SJCRH30 (cell line): ENCODE measurements around the gene TRIM58. TPM values are rescaled to one million over a fixed set of nuclear protein-coding genes. Genes with fewer than 3 reads are reported as not detected.

ENCODE experiments used
- DNase-seq, 2 experiments: peaks; one replicate each; pipeline ENCODE4 v3.0.0-alpha.2; 2015 to 2020
- H3K27ac ChIP-seq: fragments of 250-450 bp; sonication (Bioruptor Pico); 2 replicates; pipeline ENCODE4 v1.5.1; 2020; ENCODE audit warnings: mild to moderate bottlenecking, moderate library complexity
- H3K27me3 ChIP-seq: fragments of 250-450 bp; sonication (Bioruptor Pico); 2 replicates; pipeline ENCODE4 v1.5.1; 2020; ENCODE audit warnings: mild to moderate bottlenecking, moderate library complexity
- H3K36me3 ChIP-seq: fragments of 250-450 bp; sonication (Bioruptor Pico); 2 replicates; pipeline ENCODE4 v1.5.1; 2020; ENCODE audit warnings: mild to moderate bottlenecking, moderate library complexity
- H3K4me1 ChIP-seq: fragments of 250-450 bp; sonication (Bioruptor Pico); 2 replicates; pipeline ENCODE4 v1.5.1; 2020; ENCODE audit warnings: mild to moderate bottlenecking, moderate library complexity
- H3K4me3 ChIP-seq: fragments of 250-450 bp; sonication (Bioruptor Pico); 2 replicates; pipeline ENCODE4 v1.5.1; 2020; ENCODE audit warnings: mild to moderate bottlenecking, moderate library complexity
- H3K9me3 ChIP-seq: fragments of 250-450 bp; sonication (Bioruptor Pico); replicated peaks from 2 replicates; pipeline ENCODE4 v1.5.1; 2020; ENCODE audit warnings: mild to moderate bottlenecking, moderate library complexity
- total RNA-seq: library from RNA; depleted of rRNA; stranded (reverse); fragments of >200 nt; shearing (Covaris generic); gene quantifications from 2 replicates; pipeline ENCODE4 v1.2.3, GENCODE V29; 2014; rRNA removed

TRIM58 gene
- total RNA-seq, 1 experiment from 2014 or later = not detected

- DNase-seq = no peak
- Histone ChIP-seq H3K27ac (no peak overlapping the region), H3K4me1 (no peaks in the 10 kb centered on the region), H3K4me3 (no peak overlapping the region), H3K9me3 (no peaks in the 10 kb centered on the region), H3K27me3 (no peaks in the 10 kb centered on the region), H3K36me3 (no peaks in the 10 kb centered on the region)
Measured at GRCh38 chr1:247913786-247914185, 56.8 kb downstream of the TRIM58 start.

GRCh38 chr1:247914941-247915662 lies 58.1 kb downstream of the TRIM58 start:
- H3K4me1 ChIP-seq = no peaks in the 10 kb centered on the region
- DNase-seq = no peak
- H3K27me3 ChIP-seq = no peaks in the 10 kb centered on the region

GRCh38 chr1:247919952-247920351 lies 63.0 kb downstream of the TRIM58 start, which contains the start of gene OR2T8:
TSS of gene OR2T8 (plus strand) at chr1:247920252. CDS start at chr1:247921018, 766 bp downstream.
- Histone ChIP-seq H3K27me3 (no peaks in the 10 kb centered on the region), H3K9me3 (no peaks in the 10 kb centered on the region), H3K36me3 (no peaks in the 10 kb centered on the region), H3K4me3 (no peak within 1 kb of the TSS), H3K27ac (no peak within 1 kb of the TSS), H3K4me1 (no peaks in the 10 kb centered on the region)
- no peak for DNase-seq

More at GRCh38 chr1:247914941-247915662, 58.1 kb downstream of the TRIM58 start:
- Histone ChIP-seq H3K27ac (no peak overlapping the region), H3K4me3 (no peak overlapping the region), H3K36me3 (no peaks in the 10 kb centered on the region), H3K9me3 (no peaks in the 10 kb centered on the region)

GRCh38 chr1:247923941-247924340 lies 67.0 kb downstream of the TRIM58 start:
- Histone ChIP-seq H3K36me3 (no peaks in the 10 kb centered on the region), H3K4me1 (no peaks in the 10 kb centered on the region), H3K4me3 (no peak overlapping the region), H3K27ac (no peak overlapping the region), H3K27me3 (no peaks in the 10 kb centered on the region), H3K9me3 (no peaks in the 10 kb centered on the region)
- no peak for DNase-seq

GRCh38 chr1:247924868-247925267 lies 67.9 kb downstream of the TRIM58 start, which contains the start of gene OR2AJ1:
TSS of gene OR2AJ1 (plus strand) at chr1:247924889. CDS start at chr1:247933769, 8,880 bp downstream.
- no peaks in the 10 kb centered on the region for H3K36me3 ChIP-seq
- no peaks in the 10 kb centered on the region for H3K27me3 ChIP-seq
- no peak within 1 kb of the TSS for H3K4me3 ChIP-seq
- no peaks in the 10 kb centered on the region for H3K4me1 ChIP-seq
- H3K9me3 ChIP-seq = no peaks in the 10 kb centered on the region
- H3K27ac ChIP-seq = no peak within 1 kb of the TSS
- DNase-seq = no peak

Other genes with a start within 250 kb of the TRIM58 start
- gene OR13G1, start 177.4 kb upstream of the TRIM58 start, total RNA-seq = not detected in 2 replicates
- gene OR6F1, start 140.5 kb upstream of the TRIM58 start, total RNA-seq = not detected in 2 replicates
- gene OR14K1, start 118.6 kb upstream of the TRIM58 start, total RNA-seq = not detected in 2 replicates
- not detected in 2 replicates for gene OR14A2, start 109.0 kb upstream of the TRIM58 start, total RNA-seq
- gene OR1C1, start 96.6 kb upstream of the TRIM58 start, total RNA-seq = not detected in 2 replicates
- not detected in 2 replicates for gene OR14A16, start 33.1 kb upstream of the TRIM58 start, total RNA-seq
- not detected in 2 replicates for gene OR11L1, start 15.3 kb upstream of the TRIM58 start, total RNA-seq
- gene OR2W3, start 38.4 kb downstream of the TRIM58 start, total RNA-seq = not detected in 2 replicates
- not detected in 2 replicates for gene OR2T8, start 63.1 kb downstream of the TRIM58 start, total RNA-seq
- not detected in 2 replicates for gene OR2AJ1, start 67.7 kb downstream of the TRIM58 start, total RNA-seq
- not detected in 2 replicates for gene OR2L8, start 91.7 kb downstream of the TRIM58 start, total RNA-seq
- not detected in 2 replicates for gene OR2AK2, start 108.0 kb downstream of the TRIM58 start, total RNA-seq
- gene OR2L5, start 156.5 kb downstream of the TRIM58 start, total RNA-seq = not detected in 2 replicates
- not detected in 2 replicates for gene OR2L2, start 172.9 kb downstream of the TRIM58 start, total RNA-seq
- not detected in 2 replicates for gene OR2L3, start 189.6 kb downstream of the TRIM58 start, total RNA-seq
- gene OR2L13, start 238.0 kb downstream of the TRIM58 start, total RNA-seq = not detected in 2 replicates